GM21381 (cell line): ENCODE data around the gene TIRAP.

Source experiments
- ATAC-seq: cut with Tn5 transposase; IDR thresholded peaks from one replicate; pipeline ENCODE4 v1.9.1; 2021; ENCODE audit warnings: mild to moderate bottlenecking, moderate library complexity; ENCODE audit not compliant: unreplicated experiment

Gene TIRAP

GRCh38 chr11:126340960-126341606, 58.2 kb downstream of the TIRAP start:
- ATAC-seq, result no peak

- no peak for ATAC-seq
Measured at GRCh38 chr11:126341760-126342161, 58.9 kb downstream of the TIRAP start.

GRCh38 chr11:126343051-126343450, 60.2 kb downstream of the TIRAP start:
- ATAC-seq, result no peak
